GM19025 (cell line): Measurements from ENCODE around the gene KRTAP17-1.
"Not testable (repeated sequence)": the region's sequence is repeated elsewhere in the genome, so short reads cannot be mapped to it uniquely, and the experiment has no call there.

Experiments used
- ATAC-seq: cut with Tn5 transposase; IDR thresholded peaks from one replicate; pipeline ENCODE4 v1.9.1; 2021; ENCODE audit warnings: mild to moderate bottlenecking, low read depth, moderate library complexity; ENCODE audit not compliant: unreplicated experiment

The KRTAP17-1 gene

DNA sequence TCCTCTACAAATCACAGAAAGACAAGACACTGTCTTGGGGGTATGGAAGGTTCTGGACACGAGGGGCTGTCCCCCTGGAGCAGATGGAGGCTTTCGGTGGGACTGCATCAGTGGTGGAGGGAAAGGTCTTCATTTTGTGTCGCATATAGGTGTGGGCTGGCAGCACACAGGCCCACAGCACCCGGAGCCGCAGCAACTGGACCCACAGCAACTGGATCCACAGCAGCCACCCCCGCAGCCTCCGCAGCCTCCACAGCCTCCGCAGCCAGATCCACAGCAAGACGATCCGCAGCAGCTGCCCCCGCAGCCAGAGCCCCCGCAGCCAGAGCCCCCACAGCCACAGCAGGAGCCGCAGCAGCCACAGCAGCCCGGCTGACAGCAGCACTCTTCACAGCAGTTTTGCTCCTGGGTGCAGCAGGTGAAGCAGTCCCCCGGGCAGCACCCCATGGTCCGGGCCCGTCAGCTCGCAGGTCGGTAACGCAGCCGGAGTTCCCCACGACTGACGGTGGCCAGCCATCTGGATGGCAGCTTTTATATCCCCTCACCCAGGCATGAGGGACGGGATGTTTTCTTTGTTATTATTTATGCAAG, at the start of gene KRTAP17-1:
TSS of gene KRTAP17-1 (minus strand) at position 507 of the 591 bp plus-strand sequence. CDS start at position 447, 60 bp downstream.
- no peak for ATAC-seq

DNA sequence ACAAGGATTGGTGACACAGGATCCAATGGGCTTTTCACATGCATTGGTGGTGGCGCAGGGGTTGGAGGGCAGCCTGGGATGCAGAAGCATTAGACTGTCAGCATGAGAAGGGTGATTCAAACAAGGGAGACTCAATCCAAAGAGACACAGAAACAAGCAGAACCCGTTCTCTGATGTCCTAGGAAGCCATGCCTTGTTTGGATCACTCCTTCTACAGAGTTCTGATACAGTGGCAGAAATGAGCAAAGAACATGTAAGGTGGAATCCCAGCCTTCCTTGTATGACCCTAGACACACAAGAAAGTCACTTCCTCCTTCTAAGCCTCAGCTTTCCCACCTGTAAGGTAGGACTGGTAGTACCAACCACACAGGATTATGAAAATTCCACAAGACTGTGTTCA, 48.4 kb upstream of the KRTAP17-1 start:
- ATAC-seq, result no peak

DNA sequence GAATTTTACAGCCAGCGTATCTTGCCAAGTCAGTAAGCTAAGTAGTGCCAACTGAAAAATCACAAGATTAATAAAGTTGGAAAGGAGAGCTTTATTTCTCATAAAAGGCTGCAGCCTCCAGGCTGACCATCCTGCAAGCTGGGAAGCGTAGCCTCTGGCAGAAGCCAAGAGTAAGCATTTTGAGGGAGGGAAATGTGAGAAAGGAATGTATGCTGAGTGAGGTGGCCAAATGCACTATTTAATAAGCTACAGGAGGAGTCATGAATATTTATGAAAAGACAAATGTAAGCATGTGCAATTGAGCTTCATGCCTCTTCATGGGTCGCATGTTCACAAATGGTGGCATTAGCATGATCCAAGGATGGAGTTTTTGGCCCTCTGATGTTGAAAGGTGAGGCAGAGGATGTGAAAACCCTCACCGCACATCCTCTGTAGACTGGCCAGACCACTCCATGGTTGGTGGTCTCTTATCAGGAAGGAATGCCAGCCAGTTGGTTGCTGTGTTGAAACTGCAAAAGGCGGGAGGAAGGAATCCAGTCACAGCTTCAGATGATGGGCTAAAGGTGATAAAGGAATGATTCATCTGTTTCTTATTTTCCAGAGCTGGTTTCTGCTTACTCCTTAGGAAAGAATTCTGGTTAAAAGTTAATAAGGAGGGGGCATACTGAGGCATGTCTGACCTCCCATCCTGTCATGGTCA, 44.9 kb upstream of the KRTAP17-1 start:
- ATAC-seq, result no peak

DNA sequence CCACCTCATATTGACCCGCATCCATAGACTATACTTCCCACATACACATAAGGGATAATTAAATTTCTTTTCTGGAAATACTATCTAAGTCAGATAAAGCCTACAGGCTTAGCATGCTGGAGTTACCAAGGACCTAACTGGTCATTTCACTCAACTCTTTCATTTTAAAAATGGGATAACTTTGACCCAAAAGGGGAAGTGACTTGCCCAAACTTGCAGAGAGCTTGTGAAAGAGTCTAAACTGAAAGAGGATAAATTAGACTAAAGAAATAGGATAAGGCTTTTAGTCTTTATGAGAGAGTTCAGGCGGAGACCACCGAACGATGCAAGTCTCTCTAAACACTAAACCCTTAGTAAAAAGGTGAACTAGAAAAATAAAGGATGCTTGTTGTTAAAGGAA, 39.0 kb upstream of the KRTAP17-1 start:
- ATAC-seq, result no peak

DNA sequence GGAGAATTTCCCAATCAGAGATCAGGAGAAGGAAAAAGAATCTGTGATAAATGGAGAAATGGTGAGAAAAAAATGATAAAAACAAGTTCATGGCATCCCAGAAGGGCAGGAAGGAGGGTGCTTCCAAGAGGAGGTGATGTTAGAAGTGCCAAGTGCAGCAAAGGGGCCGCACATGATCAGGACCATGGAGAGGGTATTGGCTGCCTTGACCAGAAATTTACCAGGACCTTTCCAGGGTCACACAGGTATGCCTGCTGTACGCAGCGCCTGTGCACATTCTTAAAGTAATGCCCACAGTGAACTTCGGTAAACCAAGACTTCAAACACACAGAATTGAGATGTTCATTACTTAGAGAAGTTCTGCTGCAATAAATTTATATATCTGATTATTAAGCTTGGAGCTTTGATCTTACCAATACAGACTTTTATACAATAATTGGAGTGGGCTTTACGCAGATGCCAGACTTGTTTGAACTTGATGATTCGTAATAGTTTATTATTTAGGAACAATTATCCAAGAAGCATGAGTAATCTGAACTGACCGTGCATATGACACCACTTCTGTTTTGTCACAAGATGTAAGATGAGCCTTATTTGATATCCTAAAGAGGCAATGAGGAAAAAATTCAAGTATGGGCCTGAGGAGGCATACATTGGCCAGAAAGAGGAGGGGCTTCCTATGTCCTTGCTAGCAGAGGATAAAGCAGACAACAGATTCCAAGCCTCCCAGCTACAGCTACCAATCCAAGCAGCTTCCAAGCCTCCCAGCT, 37.3 kb upstream of the KRTAP17-1 start:
- no peak for ATAC-seq

- ATAC-seq, result no peak
Measured at GRCh38 chr17:41351177-41351576, 35.7 kb upstream of the KRTAP17-1 start.

- not testable (repeated sequence) for ATAC-seq
Measured at GRCh38 chr17:41350381-41350878, 34.9 kb upstream of the KRTAP17-1 start, which contains the start of gene KRT33A. Gene KRT33A (minus strand): TSS chr17:41350828. CDS start chr17:41350767, 61 bp downstream.

- no peak for ATAC-seq
Measured at GRCh38 chr17:41347869-41348760, 32.6 kb upstream of the KRTAP17-1 start.

DNA sequence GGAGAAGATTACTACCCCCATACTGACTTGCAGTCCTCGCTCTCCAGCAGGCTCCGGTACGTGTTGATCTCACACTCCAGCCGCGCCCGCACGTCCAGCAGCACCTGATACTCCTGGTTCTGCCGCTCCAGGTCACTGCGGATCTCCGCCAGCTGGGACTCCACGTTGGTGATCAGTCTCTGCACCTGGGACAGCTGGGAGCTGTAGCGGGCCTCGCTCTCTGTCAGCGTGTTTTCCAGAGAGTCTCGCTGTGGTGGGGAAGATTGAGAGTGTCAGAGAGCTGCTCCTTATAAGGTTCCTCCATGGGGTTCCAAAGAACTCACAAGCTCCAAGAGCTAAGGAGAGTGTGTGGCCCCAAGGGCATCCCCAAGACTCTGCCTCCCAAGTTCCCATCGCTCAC, 30.9 kb upstream of the KRTAP17-1 start:
- not testable (repeated sequence) for ATAC-seq

GRCh38 chr17:41345992-41346391, 30.5 kb upstream of the KRTAP17-1 start:
- ATAC-seq, result no peak

GRCh38 chr17:41343029-41343428, 27.5 kb upstream of the KRTAP17-1 start:
- no peak for ATAC-seq

GRCh38 chr17:41340934-41341861, 25.7 kb upstream of the KRTAP17-1 start:
- no peak for ATAC-seq

DNA sequence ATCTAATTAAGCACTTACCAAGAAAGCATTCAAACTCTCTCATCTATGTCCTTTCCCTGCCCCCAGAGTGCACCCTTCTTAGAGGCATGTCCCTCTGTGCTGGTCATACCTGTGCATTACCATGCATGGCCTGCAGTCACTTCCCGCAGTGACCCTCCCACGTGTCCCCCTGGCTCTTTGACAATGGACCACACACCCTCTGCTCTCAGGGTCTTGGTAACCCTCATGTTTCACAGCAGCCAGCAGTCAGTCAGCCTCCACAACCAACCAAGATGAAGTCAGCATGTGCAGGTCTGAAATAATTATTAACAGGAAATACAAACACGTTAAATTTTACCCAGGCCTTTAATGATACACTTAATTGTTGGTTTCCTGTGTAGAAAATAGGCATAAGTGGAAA, 25.0 kb upstream of the KRTAP17-1 start:
- no peak for ATAC-seq

DNA sequence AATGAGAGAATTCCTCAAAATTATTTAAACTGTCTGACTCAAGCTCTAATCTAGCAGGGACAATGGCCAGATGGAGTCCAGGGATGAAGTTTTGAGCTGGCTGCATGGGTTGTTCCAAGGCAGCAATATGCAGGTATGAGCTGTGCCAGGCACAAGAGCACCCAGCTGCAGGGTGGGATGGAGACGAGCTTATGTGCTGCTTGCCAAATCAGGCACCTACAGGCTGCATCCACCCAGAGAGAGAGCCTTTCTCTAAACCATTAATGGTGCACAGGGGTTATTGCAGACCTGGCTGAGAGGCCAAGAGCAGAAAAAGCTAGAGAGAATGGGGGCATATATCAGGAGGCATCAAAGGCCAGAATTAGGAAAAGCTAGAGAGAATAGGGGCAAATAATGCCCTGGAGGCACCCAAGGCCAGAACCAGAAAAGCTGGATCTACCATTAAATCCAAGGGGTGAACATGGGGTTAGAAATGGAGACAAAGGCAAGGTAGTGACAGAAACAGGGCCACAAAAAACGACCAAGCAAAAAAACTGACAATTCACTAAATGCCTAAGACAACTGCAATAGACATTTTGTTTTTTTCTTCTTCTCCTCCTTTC, 24.2 kb upstream of the KRTAP17-1 start:
- ATAC-seq, result no peak

- ATAC-seq, result no peak
Measured at GRCh38 chr17:41338961-41339485, 23.5 kb upstream of the KRTAP17-1 start.

- ATAC-seq, result no peak
Measured at GRCh38 chr17:41335747-41336146, 20.2 kb upstream of the KRTAP17-1 start.

DNA sequence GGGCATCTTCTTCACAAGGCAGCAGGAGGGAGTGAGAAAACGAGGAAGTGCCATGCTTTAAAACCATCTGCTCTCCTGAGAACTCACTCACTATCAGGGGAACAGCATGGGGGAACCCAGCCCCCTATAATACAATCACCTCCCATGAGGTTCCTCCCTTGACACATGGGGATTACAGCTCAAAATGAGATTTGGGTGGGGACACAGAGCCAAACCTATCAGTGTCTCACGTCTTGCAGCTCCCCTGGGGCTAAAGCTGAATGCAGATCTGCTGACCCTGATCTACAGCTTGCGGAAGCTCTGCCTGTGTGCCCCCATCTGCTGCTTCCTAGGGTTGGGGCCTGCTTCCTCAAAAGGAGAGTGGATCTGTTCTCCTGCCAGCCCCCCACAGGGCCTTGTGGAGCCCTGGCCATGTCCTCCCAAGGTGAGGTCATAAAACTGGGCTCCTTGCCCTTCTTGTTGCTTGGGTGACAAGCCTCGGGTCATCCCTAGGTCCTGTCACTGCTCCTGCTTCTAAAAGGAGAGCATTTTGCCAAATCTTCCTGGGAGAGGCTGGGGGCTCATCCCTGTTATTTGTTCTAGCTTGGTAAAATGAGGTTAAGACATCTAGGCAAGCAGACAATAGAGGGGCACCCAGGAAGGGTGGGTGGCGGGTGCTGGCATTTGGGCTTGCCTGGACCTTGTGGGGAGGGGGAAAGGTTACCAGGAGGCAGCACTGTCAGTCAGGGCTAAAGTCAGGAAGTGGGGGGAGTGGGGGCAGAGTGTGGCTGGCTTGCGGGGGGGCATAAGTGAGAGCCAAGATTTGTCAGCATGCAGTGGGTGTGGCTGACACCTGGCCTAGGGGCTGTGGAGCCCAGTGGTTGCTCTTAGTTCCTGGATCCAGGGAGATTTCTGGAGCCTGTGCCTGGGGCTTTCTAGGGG, 19.1 kb upstream of the KRTAP17-1 start:
- ATAC-seq, result no peak
